ENCODE measurements around the gene KMT2D.

The KMT2D gene

GRCh38 chr12:49019443-49020324, 40.9 kb downstream of the KMT2D start:
- peak overlapping the region; percentile 76 for H3K9ac ChIP-seq (ENCODE audit: low read length)
- no peaks in the 10 kb centered on the region for H3K27me3 ChIP-seq (ENCODE audit: control insufficient read depth, insufficient read depth, low read length)
- no peaks in the 10 kb centered on the region for H3K9me3 ChIP-seq (ENCODE audit: control insufficient read depth, low read depth, low read length)
- peak overlapping the region; percentile 83 for H3K4me3 ChIP-seq (ENCODE audit: low read length)
- peaks cover 9% of the 10 kb centered on the region for H3K4me1 ChIP-seq (ENCODE audit: control insufficient read depth, low read depth, low read length)
- H3K27ac ChIP-seq (ENCODE audit: low read length) = peak overlapping the region; percentile 24
- peaks cover 29% of the 10 kb centered on the region for H3K36me3 ChIP-seq (ENCODE audit: control insufficient read depth, low read depth, low read length)

DNA sequence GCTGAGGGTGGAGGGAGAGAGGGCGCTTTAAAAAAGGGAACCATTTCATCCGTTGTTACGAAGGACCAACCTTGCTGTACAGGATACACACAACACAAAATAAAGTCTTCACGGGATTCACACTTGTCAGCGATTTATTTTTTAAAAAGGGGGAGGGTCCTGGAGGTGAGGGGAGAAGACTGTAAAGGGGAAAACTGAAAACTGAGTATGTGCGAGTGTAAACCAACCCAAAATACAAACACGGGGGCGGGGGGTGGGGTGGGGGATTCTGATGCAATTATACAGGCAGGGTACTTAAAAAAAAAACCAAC, 41.5 kb downstream of the KMT2D start:
- Histone ChIP-seq H3K4me3 (ENCODE audit: low read length) (peak overlapping the region; percentile 83), H3K4me1 (ENCODE audit: control insufficient read depth, low read depth, low read length) (peaks cover 9% of the 10 kb centered on the region), H3K36me3 (ENCODE audit: control insufficient read depth, low read depth, low read length) (peaks cover 23% of the 10 kb centered on the region)

GRCh38 chr12:49018261-49019119, 42.1 kb downstream of the KMT2D start, which contains the start of gene PRKAG1:
Gene PRKAG1 (minus strand): TSS chr12:49018776. CDS start chr12:49018740, 36 bp downstream.
- H3K27ac ChIP-seq (ENCODE audit: low read length) = peak within 1 kb of the TSS; percentile 88
- H3K9me3 ChIP-seq (ENCODE audit: control insufficient read depth, low read depth, low read length) = no peaks in the 10 kb centered on the region
- no peaks in the 10 kb centered on the region for H3K27me3 ChIP-seq (ENCODE audit: control insufficient read depth, insufficient read depth, low read length)
- H3K9ac ChIP-seq (ENCODE audit: low read length) = peak within 1 kb of the TSS; percentile 76
- peaks cover 19% of the 10 kb centered on the region for H3K36me3 ChIP-seq (ENCODE audit: control insufficient read depth, low read depth, low read length)
- H3K4me1 ChIP-seq (ENCODE audit: control insufficient read depth, low read depth, low read length) = peaks cover 9% of the 10 kb centered on the region
- peak within 1 kb of the TSS; percentile 83 for H3K4me3 ChIP-seq (ENCODE audit: low read length)

More for the DNA sequence above, 41.5 kb downstream of the KMT2D start:
- H3K9ac ChIP-seq (ENCODE audit: low read length) = peak overlapping the region; percentile 76
- peak overlapping the region; percentile 50 for H3K27ac ChIP-seq (ENCODE audit: low read length)
- no peaks in the 10 kb centered on the region for H3K9me3 ChIP-seq (ENCODE audit: control insufficient read depth, low read depth, low read length)
- no peaks in the 10 kb centered on the region for H3K27me3 ChIP-seq (ENCODE audit: control insufficient read depth, insufficient read depth, low read length)

DNA sequence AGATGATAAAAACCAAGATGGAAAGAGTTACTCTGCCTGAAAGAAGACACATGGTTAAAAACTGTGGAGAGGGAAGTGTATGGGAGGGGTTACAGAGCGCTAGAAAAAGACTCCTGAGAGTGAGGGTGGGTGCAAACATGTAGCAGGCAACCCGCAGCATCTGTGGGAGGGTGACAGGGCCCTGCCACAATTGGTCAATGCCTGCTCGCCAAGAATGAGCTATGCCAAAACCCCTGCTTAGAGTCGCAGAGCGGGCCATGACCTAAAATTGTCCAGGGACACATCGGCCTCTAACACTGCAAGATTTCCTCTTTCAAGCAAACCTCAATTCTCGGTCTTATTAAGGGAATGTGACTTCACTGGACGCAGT, 42.7 kb downstream of the KMT2D start:
- Histone ChIP-seq H3K4me3 (ENCODE audit: low read length) (peak overlapping the region; percentile 83), H3K9me3 (ENCODE audit: control insufficient read depth, low read depth, low read length) (no peaks in the 10 kb centered on the region), H3K36me3 (ENCODE audit: control insufficient read depth, low read depth, low read length) (peaks cover 15% of the 10 kb centered on the region), H3K27me3 (ENCODE audit: control insufficient read depth, insufficient read depth, low read length) (no peaks in the 10 kb centered on the region), H3K27ac (ENCODE audit: low read length) (peak overlapping the region; percentile 88), H3K4me1 (ENCODE audit: control insufficient read depth, low read depth, low read length) (peaks cover 9% of the 10 kb centered on the region), H3K9ac (ENCODE audit: low read length) (peak overlapping the region; percentile 76)

GRCh38 chr12:49015196-49015595, 45.4 kb downstream of the KMT2D start:
- H3K27ac ChIP-seq (ENCODE audit: low read length) = no peak overlapping the region
- no peak overlapping the region for H3K9ac ChIP-seq (ENCODE audit: low read length)
- H3K27me3 ChIP-seq (ENCODE audit: control insufficient read depth, insufficient read depth, low read length) = no peaks in the 10 kb centered on the region
- H3K4me3 ChIP-seq (ENCODE audit: low read length) = no peak overlapping the region
- H3K4me1 ChIP-seq (ENCODE audit: control insufficient read depth, low read depth, low read length) = peaks cover 9% of the 10 kb centered on the region
- peaks cover 3% of the 10 kb centered on the region for H3K36me3 ChIP-seq (ENCODE audit: control insufficient read depth, low read depth, low read length)
- no peaks in the 10 kb centered on the region for H3K9me3 ChIP-seq (ENCODE audit: control insufficient read depth, low read depth, low read length)

DNA sequence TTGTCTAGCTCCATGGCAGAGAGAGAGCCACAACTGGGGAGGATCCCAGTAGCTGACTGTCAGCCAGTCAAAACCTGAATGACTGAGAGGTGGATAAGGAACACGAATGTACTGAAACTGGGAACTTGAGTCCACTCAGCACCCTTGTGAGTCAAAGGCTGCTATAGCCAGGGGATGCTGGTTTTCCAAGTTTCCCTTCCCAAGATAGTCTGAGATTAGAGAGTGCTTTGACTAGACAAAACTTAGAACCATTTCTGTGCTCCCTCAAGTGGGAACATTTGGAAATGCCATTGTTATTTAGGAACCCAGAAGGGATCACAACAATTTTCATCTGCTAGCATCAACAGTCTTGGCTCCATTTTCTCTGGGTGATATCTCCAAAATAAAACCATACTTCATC, 46.0 kb downstream of the KMT2D start:
- H3K9ac ChIP-seq (ENCODE audit: low read length) = no peak overlapping the region
- peaks cover 3% of the 10 kb centered on the region for H3K36me3 ChIP-seq (ENCODE audit: control insufficient read depth, low read depth, low read length)
- H3K27me3 ChIP-seq (ENCODE audit: control insufficient read depth, insufficient read depth, low read length) = no peaks in the 10 kb centered on the region
- H3K4me1 ChIP-seq (ENCODE audit: control insufficient read depth, low read depth, low read length) = peaks cover 9% of the 10 kb centered on the region
- H3K9me3 ChIP-seq (ENCODE audit: control insufficient read depth, low read depth, low read length) = no peaks in the 10 kb centered on the region
- H3K4me3 ChIP-seq (ENCODE audit: low read length) = no peak overlapping the region
- no peak overlapping the region for H3K27ac ChIP-seq (ENCODE audit: low read length)

DNA sequence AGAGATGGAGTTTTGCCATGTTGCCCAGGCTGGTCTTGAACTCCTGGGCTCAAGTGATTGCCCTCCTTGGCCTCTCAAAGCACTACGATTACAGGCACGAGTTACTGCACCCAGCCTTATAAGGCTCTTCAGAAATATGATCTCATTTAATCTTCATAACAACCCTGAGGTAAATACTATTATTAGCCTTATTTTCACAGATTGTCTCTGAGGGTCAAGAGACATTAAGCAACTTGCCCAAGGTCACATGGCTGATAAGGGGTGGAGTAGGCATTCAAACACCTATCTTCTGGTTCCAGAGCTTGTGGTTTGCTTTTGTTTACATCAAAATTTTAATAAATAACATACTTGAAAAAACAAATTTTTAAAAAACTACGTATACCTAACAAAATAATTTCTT, 47.2 kb downstream of the KMT2D start:
- H3K9me3 ChIP-seq (ENCODE audit: control insufficient read depth, low read depth, low read length) = no peaks in the 10 kb centered on the region
- H3K27ac ChIP-seq (ENCODE audit: low read length) = no peak overlapping the region
- H3K4me1 ChIP-seq (ENCODE audit: control insufficient read depth, low read depth, low read length) = peaks cover 6% of the 10 kb centered on the region
- no peak overlapping the region for H3K4me3 ChIP-seq (ENCODE audit: low read length)
- peaks cover 3% of the 10 kb centered on the region for H3K36me3 ChIP-seq (ENCODE audit: control insufficient read depth, low read depth, low read length)
- no peak overlapping the region for H3K9ac ChIP-seq (ENCODE audit: low read length)
- no peaks in the 10 kb centered on the region for H3K27me3 ChIP-seq (ENCODE audit: control insufficient read depth, insufficient read depth, low read length)

DNA sequence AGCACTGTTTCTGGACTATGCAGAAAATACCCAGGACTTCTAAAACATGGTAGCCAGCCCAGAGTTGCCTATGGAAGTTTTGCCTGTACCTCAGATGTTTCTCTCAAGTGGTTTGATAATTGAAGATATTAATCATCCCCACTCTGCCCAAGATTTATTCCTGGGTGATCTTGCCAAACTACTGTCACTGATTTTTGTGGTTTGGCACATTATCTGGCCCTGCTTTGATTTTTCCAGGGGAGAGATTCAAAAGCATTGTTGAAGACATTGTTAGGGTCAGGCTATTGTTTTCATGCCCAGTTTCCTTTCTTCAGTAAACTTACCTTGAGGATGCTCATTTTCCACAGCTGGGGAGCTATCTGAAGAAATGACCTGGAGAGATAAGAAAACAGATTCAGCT, 47.9 kb downstream of the KMT2D start:
- Histone ChIP-seq H3K27ac (ENCODE audit: low read length) (no peak overlapping the region), H3K9me3 (ENCODE audit: control insufficient read depth, low read depth, low read length) (no peaks in the 10 kb centered on the region), H3K36me3 (ENCODE audit: control insufficient read depth, low read depth, low read length) (peaks cover 3% of the 10 kb centered on the region), H3K27me3 (ENCODE audit: control insufficient read depth, insufficient read depth, low read length) (no peaks in the 10 kb centered on the region), H3K4me1 (ENCODE audit: control insufficient read depth, low read depth, low read length) (peaks cover 4% of the 10 kb centered on the region), H3K9ac (ENCODE audit: low read length) (no peak overlapping the region), H3K4me3 (ENCODE audit: low read length) (no peak overlapping the region)

Data from iPS-18a (cell line).